ENCODE measurements around the gene STRIP2. TPM values are rescaled to one million over a fixed set of nuclear protein-coding genes. Genes with fewer than 3 reads are reported as not detected.
"Not testable (repeated sequence)": the region's sequence is repeated elsewhere in the genome, so short reads cannot be mapped to it uniquely, and the experiment has no call there.

The STRIP2 gene
- total RNA-seq, 1 experiment from 2014 or later, result 9.2 TPM

DNA sequence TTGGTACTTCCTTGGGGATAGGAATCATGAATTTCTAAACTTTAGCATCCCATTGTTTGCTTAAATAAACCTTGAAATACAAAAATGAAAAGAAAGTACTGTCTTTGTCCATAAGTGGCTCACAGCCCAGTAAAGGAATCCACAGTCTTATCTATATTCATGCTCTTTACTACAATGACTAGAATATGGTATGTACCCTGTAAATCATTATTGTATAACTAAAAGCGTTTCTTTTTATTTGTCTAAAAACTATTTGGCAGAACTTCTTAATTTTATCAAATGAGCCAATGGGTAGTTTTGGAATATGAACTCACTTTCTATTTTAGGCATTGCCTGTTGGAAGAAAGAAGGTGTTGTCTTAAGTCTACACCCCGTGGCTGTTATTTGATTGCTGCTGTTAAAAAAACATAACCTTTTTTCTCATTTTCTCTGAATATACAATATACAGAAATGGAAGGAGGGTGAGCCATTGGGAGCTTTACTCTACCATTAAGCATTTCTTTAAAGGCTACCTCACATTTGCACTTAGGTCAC, 12.4 kb upstream of the STRIP2 start:
- DNase-seq (ENCODE audit: low read depth), result no peak

GRCh38 chr7:129422727-129423126, 11.5 kb upstream of the STRIP2 start:
- no peak for DNase-seq (ENCODE audit: low read depth)

DNA sequence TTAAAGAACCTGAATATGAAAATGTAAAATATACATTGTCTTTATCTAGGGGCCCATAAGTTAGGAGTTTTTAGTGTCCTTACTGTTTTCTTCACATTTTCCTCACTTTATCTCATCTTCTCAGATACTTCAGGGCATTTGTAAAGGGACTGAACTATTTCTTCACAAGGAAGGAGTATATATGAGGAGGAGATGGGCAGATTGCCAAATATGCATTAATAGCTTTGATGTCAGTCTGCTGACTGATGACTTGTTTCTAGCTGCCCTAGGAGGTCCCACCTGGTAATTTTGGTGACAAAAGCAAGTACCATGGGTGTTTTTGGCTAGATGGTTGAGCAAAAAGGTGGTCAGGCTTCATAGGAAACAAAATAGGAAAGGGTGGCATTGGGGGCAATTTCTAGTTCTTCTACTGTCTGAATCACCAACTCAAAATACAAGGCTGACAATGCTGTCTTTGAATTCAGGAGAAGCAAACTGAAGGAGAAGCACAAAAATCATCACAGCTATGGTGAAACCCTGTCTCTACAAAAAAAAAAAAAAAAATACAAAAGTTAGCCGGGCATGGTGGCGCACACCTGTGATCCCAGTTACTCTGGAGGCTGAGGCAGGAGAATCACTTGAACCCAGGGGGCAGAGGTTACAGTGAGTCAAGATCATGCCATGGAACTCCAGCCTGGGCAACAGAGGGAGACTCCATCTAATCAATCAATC, 10.4 kb upstream of the STRIP2 start:
- no peak for DNase-seq (ENCODE audit: low read depth)

DNA sequence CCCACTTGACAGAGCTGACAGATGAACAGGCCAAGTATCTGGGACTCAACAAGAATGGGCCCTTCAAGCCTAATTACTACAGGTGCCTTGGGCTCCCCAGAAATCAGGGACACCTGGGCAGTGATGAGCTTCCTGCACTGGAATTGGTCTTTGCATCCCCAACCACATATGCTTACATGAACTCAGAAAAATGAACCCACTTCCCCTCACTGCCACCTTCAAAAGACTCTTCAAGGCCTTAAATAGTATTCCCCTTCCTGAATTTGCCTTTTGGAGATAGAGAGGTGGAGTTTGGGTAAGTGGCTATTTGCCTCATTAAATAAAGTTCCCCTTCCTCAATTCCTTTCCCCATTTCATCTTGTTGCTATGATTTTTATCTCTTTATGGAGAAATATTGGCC, 7.8 kb upstream of the STRIP2 start:
- no peak for DNase-seq (ENCODE audit: low read depth)

GRCh38 chr7:129427526-129428045, 6.6 kb upstream of the STRIP2 start:
- DNase-seq (ENCODE audit: low read depth), result no peak

- no peak for DNase-seq (ENCODE audit: low read depth)
These were observed 2.2 kb upstream of the STRIP2 start for GRCh38 chr7:129431911-129432643.

- DNase-seq (ENCODE audit: low read depth), result peak; percentile 58
These were observed 565 bp downstream of the STRIP2 start for GRCh38 chr7:129434675-129435318.

DNA sequence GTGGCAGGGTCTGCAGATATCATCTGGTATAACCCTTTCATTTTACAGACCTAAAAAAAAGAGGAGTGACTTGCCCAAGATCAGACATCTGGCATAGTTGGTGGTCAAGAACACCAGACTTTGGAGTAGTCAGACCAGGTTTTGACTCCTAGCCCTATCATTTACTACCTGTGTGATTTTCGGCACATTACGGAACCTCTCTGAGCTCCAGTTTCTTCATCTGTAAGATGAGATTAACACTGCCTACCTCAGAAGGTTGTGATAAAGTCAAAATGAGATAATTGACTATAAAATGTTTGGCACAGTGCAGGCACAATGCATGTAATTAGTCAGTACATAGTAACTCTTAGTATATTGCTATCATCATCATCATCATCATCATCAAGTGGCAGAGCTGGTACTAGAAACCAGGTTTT, 1.2 kb downstream of the STRIP2 start:
- DNase-seq (ENCODE audit: low read depth), result no peak

DNA sequence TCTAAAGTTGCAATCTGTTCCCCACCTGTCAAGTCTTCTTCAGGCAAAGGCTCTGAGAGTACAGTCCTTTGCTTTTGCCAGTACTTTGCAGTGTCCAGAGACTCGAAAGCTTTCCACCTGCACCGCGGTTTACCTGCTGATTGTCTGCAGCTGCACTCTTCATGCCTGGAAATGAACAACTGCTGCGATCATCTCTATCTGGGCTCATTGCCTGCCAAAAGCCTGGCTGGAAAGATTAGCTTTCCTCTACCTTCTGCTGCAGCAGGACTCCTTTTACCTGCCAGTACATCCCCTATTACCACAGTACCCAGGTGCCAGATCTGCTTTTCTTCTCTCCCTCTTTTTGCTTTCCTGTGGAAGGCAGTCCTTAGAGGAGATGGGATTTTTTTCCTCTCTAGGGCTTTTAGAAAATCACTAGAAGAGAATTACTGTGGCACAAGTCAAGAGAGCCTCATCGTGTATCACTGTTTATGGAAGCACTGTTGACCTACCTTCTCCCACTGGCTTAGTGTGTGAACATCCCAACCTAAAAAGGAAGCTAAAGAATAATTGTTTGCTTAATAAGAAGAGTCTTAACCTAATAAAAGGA, 2.2 kb downstream of the STRIP2 start:
- DNase-seq (ENCODE audit: low read depth), result no peak

GRCh38 chr7:129437190-129437589, 3.0 kb downstream of the STRIP2 start:
- no peak for DNase-seq (ENCODE audit: low read depth)

GRCh38 chr7:129438281-129438838, 4.1 kb downstream of the STRIP2 start:
- DNase-seq (ENCODE audit: low read depth), result no peak

DNA sequence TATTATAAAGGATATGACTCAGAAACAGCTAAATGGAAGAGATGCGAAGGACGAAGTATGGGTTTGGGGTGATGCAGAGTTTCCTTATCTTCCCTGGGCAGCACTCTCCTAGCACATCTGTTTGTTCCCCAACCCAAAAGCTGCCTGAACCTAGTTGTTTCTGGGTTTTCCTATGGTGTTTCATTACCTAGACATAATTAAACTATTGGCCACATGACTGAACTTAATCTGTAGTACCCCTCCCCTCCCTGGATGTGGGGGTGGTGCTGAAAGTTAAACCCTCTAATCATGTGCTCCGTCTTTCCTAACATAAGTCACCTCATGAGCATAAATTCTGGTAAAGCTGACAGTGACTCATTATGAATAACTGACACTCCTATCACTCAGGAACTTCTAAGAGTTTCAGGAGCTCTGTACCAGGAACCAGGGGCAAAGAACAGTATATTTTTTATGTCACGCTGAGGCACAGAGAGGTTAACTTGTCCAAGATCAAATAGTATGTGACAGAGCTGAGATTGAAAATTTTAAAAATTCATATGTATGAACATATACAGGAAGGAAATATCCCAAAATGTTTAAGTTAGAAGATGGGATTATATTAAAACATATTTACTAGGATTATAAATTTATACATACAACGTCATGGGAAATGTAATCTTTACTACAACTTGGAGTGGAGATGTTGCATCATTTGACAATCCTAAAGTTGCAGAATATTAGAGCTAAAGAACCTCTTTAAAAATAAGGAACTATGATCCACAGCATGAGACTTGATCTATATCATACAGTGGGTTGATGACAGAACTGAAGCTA, 4.8 kb downstream of the STRIP2 start:
- peak; percentile 78 for DNase-seq (ENCODE audit: low read depth)

- DNase-seq (ENCODE audit: low read depth), result no peak
These were observed 5.9 kb downstream of the STRIP2 start for GRCh38 chr7:129439963-129440625.

DNA sequence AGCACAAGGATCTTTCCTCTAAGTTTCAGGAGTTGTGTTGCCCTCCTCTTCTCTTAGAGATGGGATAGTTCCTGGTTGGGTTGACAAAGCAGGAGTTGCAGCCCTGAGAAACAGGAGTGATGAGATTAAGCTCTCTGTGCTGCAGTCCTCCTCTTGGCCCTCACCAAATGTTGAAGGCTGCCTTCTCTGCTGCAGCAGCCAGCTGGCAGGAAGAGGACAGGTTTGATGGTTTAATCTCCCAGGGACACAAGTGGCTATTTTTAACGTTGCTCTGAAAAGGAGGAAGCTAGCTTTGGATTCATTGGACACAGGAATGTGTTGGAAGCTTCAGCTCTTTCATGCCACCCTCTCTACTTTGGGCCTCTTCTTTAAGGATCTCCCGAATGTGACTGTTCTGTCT, 9.4 kb downstream of the STRIP2 start:
- no peak for DNase-seq (ENCODE audit: low read depth)

DNA sequence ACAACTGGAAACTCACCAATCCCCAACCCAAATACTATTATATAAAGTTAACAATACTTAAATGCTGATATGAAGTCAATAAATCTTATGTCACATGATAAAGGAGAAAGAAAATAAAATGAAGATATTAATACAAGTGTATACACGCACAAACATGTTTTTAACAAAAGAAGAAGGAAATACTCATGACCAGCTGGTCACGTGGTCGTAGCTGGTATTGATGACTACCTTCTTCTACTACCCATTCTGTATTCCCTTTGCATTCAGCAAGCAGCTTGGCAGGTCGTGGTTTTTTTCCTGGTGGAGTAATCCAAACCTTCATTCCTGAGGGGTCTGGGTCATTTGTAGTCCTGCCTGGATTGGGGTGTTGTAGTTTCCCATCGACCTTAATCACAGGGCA, 10.5 kb downstream of the STRIP2 start:
- not testable (repeated sequence) for DNase-seq (ENCODE audit: low read depth)

- DNase-seq (ENCODE audit: low read depth), result not testable (repeated sequence)
These were observed 12.7 kb downstream of the STRIP2 start for GRCh38 chr7:129446925-129447324.

DNA sequence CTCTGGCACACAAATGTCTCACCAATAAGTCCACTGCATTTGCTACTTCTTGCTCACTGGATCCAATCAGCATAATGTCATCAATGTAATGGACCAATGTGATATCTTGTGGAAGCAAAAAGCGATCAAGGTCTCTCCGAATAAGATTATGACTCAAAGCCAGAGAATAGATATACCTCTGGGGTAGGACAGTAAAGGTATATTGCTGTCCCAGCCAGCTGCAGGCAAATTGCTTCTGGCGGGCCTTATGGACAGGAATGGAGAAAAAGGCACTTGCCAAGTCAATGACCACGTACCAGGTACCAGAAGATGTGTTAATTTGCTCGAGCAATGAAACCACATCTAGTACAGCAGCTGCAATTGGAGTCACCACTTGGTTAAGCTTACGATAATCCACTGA, 13.2 kb downstream of the STRIP2 start:
- not testable (repeated sequence) for DNase-seq (ENCODE audit: low read depth)

DNA sequence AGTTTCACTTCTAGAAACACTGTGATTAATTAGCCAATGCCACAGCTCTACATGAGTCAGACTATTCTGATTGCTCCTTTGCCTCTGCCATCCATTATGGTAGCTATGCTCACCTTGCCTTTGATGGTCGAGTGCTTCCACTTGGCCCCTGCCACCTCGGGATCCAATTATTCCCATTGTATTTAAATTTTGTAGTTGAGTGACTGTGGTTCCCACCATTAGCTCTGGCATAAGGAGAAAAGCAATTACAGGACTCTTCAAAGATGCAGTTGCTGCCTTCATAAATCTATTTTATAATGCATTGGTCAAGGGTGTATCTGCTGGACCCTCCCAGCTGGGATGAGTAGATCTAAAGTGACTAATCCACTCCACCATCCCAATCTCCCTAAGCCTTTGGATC, 14.4 kb downstream of the STRIP2 start:
- DNase-seq (ENCODE audit: low read depth), result not testable (repeated sequence)

- DNase-seq (ENCODE audit: low read depth), result no peak
These were observed 16.1 kb downstream of the STRIP2 start for GRCh38 chr7:129450295-129450694.

GRCh38 chr7:129452589-129453231, 18.5 kb downstream of the STRIP2 start:
- no peak for DNase-seq (ENCODE audit: low read depth)
